Measurements from ENCODE around the gene HEATR5B.

- TF ChIP-seq CTCF (IDR thresholded peaks at IDR 0.05; ENCODE audit: insufficient read depth, low read depth, low read length) (no peak), EZH2 (IDR thresholded peaks at IDR 0.05; ENCODE audit: insufficient read depth, low read length) (no peak)
Measured at GRCh38 chr2:37083873-37084794, at the start of gene HEATR5B, which contains the start of gene GPATCH11.

Data from astrocyte (in vitro differentiated cells and primary cell).